ENCODE data around the gene NOP9.

Gene NOP9

GRCh38 chr14:24260026-24260779, 39.4 kb upstream of the NOP9 start:
- TF ChIP-seq CTCF (conservative IDR thresholded peaks at IDR 0.05; ENCODE audit: low read depth, low read length): no peak
- no peak for DNase-seq (ENCODE audit: low read depth)
- H3K4me3 ChIP-seq (ENCODE audit: low read length): no peak overlapping the region

GRCh38 chr14:24260780-24261157, 38.9 kb upstream of the NOP9 start:
- no peak for DNase-seq (ENCODE audit: low read depth)
- H3K4me3 ChIP-seq (ENCODE audit: low read length): no peak overlapping the region

GRCh38 chr14:24261256-24261968, 38.2 kb upstream of the NOP9 start:
- no peak for TF ChIP-seq CTCF (conservative IDR thresholded peaks at IDR 0.05; ENCODE audit: low read depth, low read length)
- no peak for DNase-seq (ENCODE audit: low read depth)
- no peak overlapping the region for H3K4me3 ChIP-seq (ENCODE audit: low read length)

More at GRCh38 chr14:24260780-24261157, 38.9 kb upstream of the NOP9 start:
- TF ChIP-seq CTCF (conservative IDR thresholded peaks at IDR 0.05; ENCODE audit: low read depth, low read length): no peak

- no peak overlapping the region for H3K4me3 ChIP-seq (ENCODE audit: low read length)
- TF ChIP-seq CTCF (conservative IDR thresholded peaks at IDR 0.05; ENCODE audit: low read depth, low read length): no peak
- DNase-seq (ENCODE audit: low read depth): no peak
Observed at GRCh38 chr14:24261969-24262327, 37.7 kb upstream of the NOP9 start.

GRCh38 chr14:24262821-24263733, 36.6 kb upstream of the NOP9 start, which contains the start of gene TGM1:
TSS of gene TGM1 (minus strand) at chr14:24263177. CDS start at chr14:24262352, 825 bp downstream.
- no peak for DNase-seq (ENCODE audit: low read depth)
- no peak within 1 kb of the TSS for H3K4me3 ChIP-seq (ENCODE audit: low read length)
- TF ChIP-seq CTCF (conservative IDR thresholded peaks at IDR 0.05; ENCODE audit: low read depth, low read length): no peak

- H3K4me3 ChIP-seq (ENCODE audit: low read length): no peak overlapping the region
- TF ChIP-seq CTCF (conservative IDR thresholded peaks at IDR 0.05; ENCODE audit: low read depth, low read length): no peak
- no peak for DNase-seq (ENCODE audit: low read depth)
Observed at GRCh38 chr14:24263848-24264247, 35.8 kb upstream of the NOP9 start.
